EL (cell line): Measurements from ENCODE around the gene CPS1.

Experiments
- DNase-seq: peaks from one replicate; pipeline ENCODE4 v3.0.0-alpha.2; 2016

Gene CPS1

GRCh38 chr2:210707900-210708299, 151.5 kb downstream of the CPS1 start:
- no peak for DNase-seq

GRCh38 chr2:210713122-210713521, 156.7 kb downstream of the CPS1 start:
- no peak for DNase-seq

GRCh38 chr2:210715560-210716082, 159.2 kb downstream of the CPS1 start:
- DNase-seq = no peak

- DNase-seq = no peak
These were observed 162.1 kb downstream of the CPS1 start for GRCh38 chr2:210718503-210718902.

GRCh38 chr2:210722092-210722491, 165.7 kb downstream of the CPS1 start:
- DNase-seq = no peak

GRCh38 chr2:210727549-210727948, 171.2 kb downstream of the CPS1 start:
- DNase-seq = no peak
